HG03139 (cell line): Measurements from ENCODE around the gene HLF.

ENCODE experiments used
- ATAC-seq: cut with Tn5 transposase; IDR thresholded peaks from one replicate; pipeline ENCODE4 v1.9.1; 2021; ENCODE audit not compliant: unreplicated experiment

HLF gene

DNA sequence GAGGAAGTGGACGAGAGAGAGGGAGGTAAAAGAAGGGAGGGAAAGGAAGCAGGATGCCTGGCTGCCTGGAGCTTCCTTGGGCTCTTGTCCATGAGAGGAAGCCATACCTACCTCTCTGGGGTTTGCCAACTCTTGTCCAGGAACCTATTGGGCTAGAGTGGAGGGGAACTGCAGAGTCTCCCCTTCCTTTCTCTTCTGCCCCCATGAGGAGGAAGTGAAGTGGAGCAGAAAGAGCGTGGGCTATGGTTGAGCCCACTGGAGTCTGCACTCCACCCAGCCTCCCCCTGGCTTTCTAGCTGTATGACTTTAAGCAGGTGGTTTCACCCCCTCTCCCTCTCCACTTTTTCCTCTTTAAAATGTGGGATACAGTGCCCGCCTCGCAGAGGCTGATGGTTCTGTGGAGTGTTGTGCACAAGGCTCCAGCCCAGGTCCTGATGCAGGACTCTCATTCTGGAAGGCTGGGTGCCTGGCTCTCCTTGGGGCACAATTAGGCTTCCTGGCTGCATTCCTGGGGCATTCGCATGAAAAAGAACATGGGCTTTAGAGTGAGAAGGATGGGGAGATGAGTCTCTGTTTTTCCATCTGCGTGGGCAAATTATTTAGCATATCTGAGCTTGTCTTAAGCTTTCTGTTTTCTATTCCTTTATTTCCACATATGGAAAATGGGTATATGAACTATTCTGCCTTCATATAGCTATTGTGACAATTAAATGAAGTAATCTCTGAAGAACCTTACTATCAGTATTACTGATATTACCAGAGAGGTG lies 40.7 kb downstream of the HLF start:
- no peak for ATAC-seq

DNA sequence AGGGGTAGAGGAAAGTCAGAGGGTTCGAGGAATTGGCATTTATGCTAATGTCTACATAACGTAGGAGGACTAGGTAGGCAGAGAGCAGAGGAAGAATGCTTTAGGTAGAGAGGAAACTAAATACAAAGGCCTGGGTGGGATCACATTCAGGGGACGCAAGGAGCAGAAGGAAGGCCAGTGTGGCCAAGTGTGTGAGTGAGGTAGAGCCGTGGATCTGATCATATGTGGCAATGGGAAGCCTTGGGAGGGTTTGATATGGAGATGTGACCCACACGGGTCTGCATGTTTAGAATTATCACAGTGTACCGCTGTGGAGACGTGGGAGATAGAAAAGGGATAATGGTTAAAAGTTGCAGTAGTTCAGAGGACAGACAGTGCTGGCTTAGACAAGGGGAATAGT lies 43.1 kb downstream of the HLF start:
- ATAC-seq: no peak

DNA sequence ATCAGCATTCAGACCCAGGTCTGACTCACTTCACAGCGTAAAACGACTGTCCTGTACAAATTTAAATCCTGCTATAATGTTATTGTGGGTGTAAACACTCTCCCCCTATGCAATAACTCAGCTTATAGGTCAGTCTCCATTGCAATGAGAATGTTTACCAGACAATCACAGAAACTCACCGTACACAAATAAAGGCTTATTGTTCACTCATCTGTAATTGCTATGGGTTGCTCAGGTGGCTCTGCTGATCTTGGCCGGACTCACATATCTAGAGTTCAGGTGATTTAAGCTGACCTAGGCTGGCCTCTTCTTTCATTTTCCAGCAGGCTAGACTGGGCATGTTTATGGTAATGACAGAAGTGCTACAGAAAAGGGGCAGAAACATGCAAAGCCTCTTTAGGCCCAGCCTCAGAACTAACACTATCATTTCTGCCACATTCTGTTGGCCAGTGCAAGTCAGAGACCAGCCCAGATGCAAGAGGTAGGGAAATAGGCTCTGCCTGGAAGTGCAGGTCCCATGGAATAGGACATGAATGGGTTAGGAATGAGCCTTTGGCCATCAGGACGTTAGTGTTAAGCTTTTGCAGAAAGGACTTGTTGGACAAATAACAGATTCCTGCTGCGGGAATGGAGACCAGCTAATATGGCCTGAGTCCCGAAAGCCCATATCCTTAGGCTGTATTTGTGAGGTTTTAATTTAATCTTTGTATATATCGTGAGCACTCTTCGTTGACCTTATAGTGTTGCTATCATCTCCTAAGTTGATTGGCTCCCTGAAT lies 44.0 kb downstream of the HLF start:
- no peak for ATAC-seq

DNA sequence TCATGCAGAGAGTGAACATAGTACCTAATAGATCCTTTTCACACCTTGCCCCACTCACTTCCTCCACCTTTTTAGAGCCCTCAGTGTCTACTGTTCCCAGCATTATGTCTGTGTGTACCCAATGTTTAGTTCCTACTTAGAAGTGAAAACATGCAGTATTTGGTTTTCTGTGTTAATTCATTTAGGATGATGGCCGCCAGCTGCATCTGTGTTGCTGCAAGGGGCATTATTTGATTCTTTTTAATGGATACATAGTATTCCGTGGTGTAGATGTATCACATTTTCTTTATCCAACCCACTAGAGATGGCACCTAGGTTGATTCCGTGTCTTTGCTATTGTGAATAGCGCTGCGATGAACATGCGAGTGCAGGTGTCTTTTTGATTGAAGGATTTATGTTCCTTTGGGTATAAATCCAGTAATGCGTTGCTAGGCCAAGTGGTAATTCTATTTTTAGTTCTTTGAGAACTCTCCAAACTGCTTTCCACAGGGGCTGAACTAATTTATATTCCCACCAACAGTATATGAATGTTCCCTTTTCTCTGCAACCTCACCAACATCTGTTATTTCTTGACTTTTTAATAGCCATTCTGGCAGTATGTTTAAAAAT lies 47.1 kb downstream of the HLF start:
- no peak for ATAC-seq

DNA sequence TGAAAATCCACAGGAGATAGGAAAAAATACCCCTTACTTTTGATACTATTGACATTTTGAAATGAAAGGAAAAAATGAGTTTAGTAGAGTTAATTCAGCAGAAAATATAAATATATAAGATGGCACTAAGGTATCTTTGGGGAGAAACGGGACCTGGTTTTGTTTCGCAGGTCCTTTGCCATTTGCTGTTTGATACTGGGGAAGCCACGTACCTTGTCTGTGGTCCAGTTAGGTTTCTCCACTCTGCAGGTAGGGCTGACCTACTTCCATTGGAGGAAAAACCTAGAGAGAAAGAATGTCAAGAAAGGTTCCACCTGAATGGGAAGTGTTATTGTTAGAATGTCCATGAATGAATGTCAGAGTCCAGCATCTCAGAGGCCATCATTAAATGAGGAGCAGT lies 48.1 kb downstream of the HLF start:
- no peak for ATAC-seq

DNA sequence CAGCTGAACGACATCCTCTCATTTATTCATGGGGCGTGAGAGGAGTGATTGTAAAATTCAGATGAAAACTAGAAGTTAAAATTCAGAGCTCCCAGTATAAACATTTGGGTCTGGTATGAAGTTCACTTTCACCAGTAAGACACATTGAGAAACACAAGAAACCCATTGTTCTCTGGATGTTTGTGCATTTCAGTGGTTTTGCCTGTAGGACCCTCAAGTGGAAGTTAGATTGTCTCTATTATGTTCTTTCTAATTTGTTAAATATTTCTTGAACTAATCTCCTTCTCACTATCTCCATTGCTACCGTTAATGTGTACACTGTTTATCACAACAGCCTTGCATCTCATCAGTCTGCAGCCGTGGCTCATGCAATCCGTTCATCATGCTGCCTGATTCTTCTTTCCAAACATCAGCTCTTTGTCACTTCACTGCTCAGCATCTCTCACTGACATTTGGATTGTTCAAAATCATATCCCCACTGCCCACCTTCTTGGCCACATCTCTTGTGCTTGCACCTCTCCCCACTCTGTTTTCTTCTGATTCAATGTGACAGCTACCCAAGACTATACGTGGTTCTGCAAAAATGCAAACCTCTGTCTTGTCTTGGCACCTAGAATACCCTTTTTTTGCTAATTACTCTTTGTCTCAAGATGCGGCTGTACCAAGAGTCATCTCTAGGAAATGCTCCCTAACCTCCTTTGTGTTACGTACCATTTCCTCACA lies 49.5 kb downstream of the HLF start:
- ATAC-seq: no peak

DNA sequence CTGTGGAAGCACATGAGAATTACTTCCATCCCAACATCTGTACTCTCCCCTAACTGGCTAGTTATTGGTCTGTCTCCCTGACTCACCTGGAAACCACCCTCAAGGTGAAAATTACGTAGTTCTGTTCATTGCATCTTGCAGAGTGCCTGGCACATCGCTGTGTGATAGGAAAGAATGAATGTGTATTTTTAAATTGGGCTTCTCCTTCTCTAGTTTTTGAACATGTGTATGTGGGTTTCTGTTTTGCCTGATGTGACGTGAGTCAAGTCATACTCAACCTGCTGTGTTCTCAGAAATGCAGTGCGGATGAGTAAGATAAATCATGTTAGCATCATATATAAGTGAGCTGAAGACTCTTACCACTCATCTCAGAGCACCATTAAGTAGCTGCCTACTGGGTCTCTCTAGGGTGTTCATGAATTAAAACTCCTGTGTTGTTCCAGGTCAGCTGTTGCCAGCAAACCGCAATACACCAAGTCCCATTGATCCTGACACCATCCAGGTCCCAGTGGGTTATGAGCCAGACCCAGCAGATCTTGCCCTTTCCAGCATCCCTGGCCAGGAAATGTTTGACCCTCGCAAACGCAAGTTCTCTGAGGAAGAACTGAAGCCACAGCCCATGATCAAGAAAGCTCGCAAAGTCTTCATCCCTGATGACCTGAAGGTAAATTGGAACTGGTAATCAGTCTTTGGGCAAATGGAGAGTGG lies 50.2 kb downstream of the HLF start:
- no peak for ATAC-seq

DNA sequence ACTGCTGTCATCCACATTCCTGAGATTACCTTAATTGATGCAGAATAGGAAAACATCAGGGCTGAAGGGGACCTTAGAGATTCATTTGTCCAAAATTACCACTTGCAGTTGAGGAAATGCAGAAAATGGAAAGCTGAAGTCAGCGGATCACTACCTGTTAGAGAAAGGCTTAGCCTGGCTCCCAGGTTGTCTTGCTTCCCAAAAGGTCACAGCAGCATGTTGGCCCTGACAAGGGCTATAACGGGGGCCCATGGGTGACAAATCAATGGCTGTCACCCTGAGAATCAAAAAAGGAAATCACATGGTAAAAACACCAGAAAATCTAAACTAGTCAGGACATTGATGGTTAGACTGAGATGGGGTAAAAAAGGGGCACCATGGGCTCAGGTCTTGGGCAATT lies 51.7 kb downstream of the HLF start:
- ATAC-seq: no peak

DNA sequence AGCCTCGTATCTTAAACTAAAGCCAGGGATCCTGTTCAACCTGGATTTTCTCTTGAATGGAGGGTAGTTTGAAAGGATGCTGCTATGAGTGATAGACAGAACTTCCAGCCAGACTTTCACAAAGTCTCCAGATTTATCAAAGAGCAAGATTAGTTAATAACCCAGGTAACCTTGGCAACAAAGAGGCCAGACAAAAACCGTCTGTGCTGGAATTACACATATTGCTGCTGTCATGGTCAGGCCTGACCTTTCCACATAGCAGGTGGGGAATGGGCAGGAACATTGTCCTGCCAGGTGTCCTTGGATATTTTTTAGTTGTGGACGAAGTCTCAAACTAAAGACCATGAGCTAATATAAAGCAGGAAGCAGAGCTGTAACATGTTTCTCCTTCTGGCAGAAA lies 52.5 kb downstream of the HLF start:
- ATAC-seq: no peak

DNA sequence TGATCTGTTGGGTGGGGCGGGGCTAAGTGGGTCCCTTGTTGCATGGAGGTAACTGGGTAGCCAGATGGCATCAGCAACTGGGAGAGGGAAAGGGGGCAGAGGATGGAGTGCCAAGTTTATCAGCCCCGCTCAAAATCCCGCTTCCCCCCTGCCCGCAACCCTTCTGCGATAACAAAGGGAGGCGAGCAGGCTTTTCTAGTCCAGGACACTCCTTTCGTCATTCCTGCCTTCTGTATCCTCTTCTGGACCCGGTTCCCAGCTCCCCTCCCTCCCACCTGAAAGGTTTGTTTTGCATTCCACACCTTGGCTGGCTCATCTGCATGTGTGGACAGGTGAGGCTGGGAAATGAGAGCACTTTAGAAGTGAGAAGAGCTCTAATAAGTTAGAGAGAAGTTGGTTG lies 53.3 kb downstream of the HLF start:
- ATAC-seq: no peak

DNA sequence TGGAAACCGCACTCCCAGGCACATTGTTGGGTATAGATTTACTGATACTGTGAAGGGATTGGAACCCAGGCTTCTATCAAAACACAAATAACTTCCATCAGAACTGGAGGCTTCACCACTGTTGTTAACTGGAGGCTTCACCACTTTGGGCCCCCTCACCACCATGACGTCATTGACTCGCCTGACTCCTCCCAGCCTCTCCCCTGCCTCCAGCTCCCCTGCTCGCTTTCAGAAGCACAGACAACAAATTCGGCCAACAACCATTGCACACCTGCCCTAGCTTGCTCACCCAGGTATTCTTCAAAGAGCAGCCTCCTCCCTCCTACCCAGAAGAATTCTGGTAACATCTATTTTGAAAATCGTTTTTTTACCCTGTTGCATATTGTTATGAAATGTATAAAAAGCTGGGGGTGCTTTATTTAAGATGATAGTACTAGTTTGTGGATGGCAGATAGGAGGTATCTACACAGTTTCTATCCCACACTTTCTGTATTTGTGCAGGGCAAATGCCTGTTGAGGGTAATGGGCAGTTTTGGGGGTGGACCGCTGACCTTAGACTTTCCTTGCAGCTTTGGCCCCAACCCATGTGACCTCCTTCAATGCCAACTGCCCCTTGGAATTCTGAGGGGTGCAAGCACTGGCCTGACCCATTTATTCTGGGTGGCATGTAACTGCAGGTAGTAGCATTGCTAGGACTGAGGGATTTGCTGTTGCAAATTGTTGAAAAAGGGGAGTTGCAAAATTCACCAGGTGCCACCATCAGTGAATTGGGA lies 54.1 kb downstream of the HLF start:
- ATAC-seq: no peak

DNA sequence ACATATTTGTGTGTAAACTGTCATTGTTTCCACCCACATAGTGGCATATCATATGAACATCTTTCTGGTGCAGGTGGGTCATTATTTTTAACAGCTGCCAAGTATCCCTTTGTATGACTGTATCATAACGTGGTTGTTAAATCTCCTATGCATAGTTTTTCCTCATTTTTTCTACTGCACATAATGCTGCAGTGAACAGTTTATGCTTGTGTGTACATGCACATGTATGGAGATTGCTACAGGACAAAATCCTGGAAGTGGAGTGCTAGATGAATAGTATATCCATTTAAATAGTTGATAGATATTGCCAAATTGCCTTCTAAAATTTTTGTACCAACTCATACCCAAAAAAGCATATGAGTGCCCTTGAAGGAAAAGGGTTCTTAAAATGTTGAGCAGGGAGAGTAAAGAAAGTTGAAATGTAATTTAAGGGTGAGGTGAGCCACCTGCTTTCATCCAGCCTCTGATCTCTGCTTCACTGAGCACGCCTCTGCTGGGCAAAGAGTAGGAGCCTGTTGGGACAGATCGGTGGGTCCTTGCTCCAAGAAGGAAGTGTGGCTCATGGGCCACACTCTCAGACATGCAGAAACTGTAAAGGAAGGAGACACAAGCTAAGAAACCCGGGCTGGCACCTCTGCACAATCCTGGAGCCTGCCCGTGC lies 55.3 kb downstream of the HLF start:
- no peak for ATAC-seq

DNA sequence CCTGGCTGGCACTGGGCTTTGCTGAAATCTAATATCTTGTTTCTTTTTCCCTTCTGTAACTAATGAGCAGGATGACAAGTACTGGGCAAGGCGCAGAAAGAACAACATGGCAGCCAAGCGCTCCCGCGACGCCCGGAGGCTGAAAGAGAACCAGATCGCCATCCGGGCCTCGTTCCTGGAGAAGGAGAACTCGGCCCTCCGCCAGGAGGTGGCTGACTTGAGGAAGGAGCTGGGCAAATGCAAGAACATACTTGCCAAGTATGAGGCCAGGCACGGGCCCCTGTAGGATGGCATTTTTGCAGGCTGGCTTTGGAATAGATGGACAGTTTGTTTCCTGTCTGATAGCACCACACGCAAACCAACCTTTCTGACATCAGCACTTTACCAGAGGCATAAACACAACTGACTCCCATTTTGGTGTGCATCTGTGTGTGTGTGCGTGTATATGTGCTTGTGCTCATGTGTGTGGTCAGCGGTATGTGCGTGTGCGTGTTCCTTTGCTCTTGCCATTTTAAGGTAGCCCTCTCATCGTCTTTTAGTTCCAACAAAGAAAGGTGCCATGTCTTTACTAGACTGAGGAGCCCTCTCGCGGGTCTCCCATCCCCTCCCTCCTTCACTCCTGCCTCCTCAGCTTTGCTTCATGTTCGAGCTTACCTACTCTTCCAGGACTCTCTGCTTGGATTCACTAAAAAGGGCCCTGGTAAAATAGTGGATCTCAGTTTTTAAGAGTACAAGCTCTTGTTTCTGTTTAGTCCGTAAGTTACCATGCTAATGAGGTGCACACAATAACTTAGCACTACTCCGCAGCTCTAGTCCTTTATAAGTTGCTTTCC lies 56.0 kb downstream of the HLF start:
- no peak for ATAC-seq

DNA sequence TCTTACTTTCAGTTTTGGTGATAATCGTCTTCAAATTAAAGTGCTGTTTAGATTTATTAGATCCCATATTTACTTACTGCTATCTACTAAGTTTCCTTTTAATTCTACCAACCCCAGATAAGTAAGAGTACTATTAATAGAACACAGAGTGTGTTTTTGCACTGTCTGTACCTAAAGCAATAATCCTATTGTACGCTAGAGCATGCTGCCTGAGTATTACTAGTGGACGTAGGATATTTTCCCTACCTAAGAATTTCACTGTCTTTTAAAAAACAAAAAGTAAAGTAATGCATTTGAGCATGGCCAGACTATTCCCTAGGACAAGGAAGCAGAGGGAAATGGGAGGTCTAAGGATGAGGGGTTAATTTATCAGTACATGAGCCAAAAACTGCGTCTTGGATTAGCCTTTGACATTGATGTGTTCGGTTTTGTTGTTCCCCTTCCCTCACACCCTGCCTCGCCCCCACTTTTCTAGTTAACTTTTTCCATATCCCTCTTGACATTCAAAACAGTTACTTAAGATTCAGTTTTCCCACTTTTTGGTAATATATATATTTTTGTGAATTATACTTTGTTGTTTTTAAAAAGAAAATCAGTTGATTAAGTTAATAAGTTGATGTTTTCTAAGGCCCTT lies 56.8 kb downstream of the HLF start:
- ATAC-seq: no peak

DNA sequence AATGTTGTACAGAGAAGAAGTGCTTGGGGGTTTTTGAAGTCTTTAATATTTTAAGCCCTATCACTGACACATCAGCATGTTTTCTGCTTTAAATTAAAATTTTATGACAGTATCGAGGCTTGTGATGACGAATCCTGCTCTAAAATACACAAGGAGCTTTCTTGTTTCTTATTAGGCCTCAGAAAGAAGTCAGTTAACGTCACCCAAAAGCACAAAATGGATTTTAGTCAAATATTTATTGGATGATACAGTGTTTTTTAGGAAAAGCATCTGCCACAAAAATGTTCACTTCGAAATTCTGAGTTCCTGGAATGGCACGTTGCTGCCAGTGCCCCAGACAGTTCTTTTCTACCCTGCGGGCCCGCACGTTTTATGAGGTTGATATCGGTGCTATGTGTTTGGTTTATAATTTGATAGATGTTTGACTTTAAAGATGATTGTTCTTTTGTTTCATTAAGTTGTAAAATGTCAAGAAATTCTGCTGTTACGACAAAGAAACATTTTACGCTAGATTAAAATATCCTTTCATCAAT lies 57.8 kb downstream of the HLF start:
- no peak for ATAC-seq

DNA sequence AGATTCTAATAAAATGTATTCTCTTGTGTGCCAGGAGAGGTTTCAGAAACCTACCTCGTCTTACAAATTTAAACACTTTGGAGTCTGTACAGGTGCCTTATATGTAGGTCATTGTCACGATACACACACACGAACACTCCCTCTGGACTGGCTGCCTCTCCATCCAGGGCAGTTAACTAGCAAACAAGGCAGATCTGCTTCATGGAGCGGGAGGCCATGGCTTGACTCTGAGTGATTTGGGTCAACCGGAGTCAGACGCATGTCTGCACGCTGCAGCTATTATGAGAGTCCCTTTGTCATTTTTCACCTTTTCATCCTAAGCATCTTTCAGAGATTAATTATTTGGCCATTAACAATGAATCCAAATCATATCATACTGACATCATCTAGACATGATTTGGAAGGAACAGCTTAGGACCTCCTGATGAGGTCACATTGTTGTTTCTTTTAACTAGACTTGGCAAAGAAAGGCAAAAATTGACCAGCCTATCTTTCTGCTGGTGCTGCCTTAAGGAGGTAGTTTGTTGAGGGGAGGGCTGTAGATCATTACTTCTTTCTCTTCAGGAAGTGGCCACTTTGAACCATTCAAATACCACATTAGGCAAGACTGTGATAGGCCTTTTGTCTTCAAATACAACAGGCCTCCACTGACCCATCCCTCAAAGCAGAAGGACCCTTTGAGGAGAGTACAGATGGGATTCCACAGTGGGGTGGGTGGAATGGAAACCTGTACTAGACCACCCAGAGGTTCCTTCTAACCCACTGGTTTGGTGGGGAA lies 58.9 kb downstream of the HLF start:
- ATAC-seq: no peak

DNA sequence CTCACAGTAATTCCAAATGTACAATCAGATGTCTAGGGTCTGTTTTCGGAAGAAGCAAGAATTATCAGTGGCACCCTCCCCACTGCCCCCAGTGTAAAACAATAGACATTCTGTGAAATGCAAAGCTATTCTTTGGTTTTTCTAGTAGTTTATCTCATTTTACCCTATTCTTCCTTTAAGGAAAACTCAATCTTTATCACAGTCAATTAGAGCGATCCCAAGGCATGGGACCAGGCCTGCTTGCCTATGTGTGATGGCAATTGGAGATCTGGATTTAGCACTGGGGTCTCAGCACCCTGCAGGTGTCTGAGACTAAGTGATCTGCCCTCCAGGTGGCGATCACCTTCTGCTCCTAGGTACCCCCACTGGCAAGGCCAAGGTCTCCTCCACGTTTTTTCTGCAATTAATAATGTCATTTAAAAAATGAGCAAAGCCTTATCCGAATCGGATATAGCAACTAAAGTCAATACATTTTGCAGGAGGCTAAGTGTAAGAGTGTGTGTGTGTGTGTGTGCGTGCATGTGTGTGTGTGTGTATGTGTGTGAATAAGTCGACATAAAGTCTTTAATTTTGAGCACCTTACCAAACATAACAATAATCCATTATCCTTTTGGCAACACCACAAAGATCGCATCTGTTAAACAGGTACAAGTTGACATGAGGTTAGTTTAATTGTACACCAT lies 59.7 kb downstream of the HLF start:
- no peak for ATAC-seq
